ENCODE data around the gene RBM43. TPM values are rescaled to one million over a fixed set of nuclear protein-coding genes. Genes with fewer than 3 reads are reported as not detected.

RBM43 gene
- total RNA-seq, 2 donors from 2014 or later = 1.1 to 2.4 TPM

- peaks cover 2% of the 10 kb centered on the region for H3K9me3 Mint-ChIP-seq
- Histone ChIP-seq H3K4me1 (ENCODE audit: control insufficient read depth, insufficient read depth, low read length) (no peaks in the 10 kb centered on the region), H3K27me3 (ENCODE audit: control insufficient read depth, insufficient read depth, low read length, poor library complexity, severe bottlenecking) (peaks cover 6% of the 10 kb centered on the region), H3K4me3 (ENCODE audit: low read length) (no peak overlapping the region), H3K27ac (ENCODE audit: low read depth, low read length) (no peak overlapping the region), H3K9ac (ENCODE audit: extremely low read depth, low read length, poor library complexity, severe bottlenecking) (no peak overlapping the region), H3K36me3 (ENCODE audit: control insufficient read depth, insufficient read depth, low read length) (no peaks in the 10 kb centered on the region), H3K9me3 (ENCODE audit: control insufficient read depth, low read length) (no peaks in the 10 kb centered on the region)
- TF ChIP-seq CTCF (conservative IDR thresholded peaks at IDR 0.05) = no peak
- H3K4me3 Mint-ChIP-seq = no peak overlapping the region
- H3K36me3 Mint-ChIP-seq (ENCODE audit: low read depth) = no peaks in the 10 kb centered on the region
- H3K4me1 Mint-ChIP-seq = peaks cover 5% of the 10 kb centered on the region
- H3K27me3 Mint-ChIP-seq (ENCODE audit: insufficient read depth) = peaks cover 6% of the 10 kb centered on the region
- 97% methylated on average over 5 of the region's 5 CpGs for WGBS, 2 experiments (ENCODE audit: insufficient coverage in 1 of 2, insufficient read length in 1 of 2)
- no peak for DNase-seq
- no peak overlapping the region for H3K27ac Mint-ChIP-seq
Measured at GRCh38 chr2:151287513-151288250, 26.0 kb upstream of the RBM43 start.

GRCh38 chr2:151282401-151282800 is 20.7 kb upstream of the RBM43 start:
- Histone ChIP-seq H3K9me3 (ENCODE audit: control insufficient read depth, low read length) (no peaks in the 10 kb centered on the region), H3K4me1 (ENCODE audit: control insufficient read depth, insufficient read depth, low read length) (no peaks in the 10 kb centered on the region), H3K9ac (ENCODE audit: extremely low read depth, low read length, poor library complexity, severe bottlenecking) (no peak overlapping the region), H3K27ac (ENCODE audit: low read depth, low read length) (no peak overlapping the region), H3K36me3 (ENCODE audit: control insufficient read depth, insufficient read depth, low read length) (no peaks in the 10 kb centered on the region), H3K4me3 (ENCODE audit: low read length) (no peak overlapping the region), H3K27me3 (ENCODE audit: control insufficient read depth, insufficient read depth, low read length, poor library complexity, severe bottlenecking) (no peaks in the 10 kb centered on the region)
- Mint-ChIP-seq H3K36me3 (ENCODE audit: low read depth) (no peaks in the 10 kb centered on the region), H3K4me3 (no peak overlapping the region), H3K9me3 (peaks cover 2% of the 10 kb centered on the region), H3K27me3 (ENCODE audit: insufficient read depth) (no peaks in the 10 kb centered on the region), H3K27ac (no peak overlapping the region), H3K4me1 (no peaks in the 10 kb centered on the region)
- no peak for DNase-seq
- TF ChIP-seq CTCF (conservative IDR thresholded peaks at IDR 0.05) = no peak
- 85% methylated on average over 3 of the region's 4 CpGs; no CpG with 5 or more reads in 1 of the 2 experiments for WGBS, 2 experiments (ENCODE audit: insufficient coverage in 1 of 2, insufficient read length in 1 of 2)

GRCh38 chr2:151280271-151280670 is 18.6 kb upstream of the RBM43 start:
- no peak overlapping the region for H3K4me3 ChIP-seq (ENCODE audit: low read length)
- no peak for DNase-seq
- Mint-ChIP-seq H3K9me3 (peaks cover 2% of the 10 kb centered on the region), H3K27ac (no peak overlapping the region), H3K4me3 (no peak overlapping the region), H3K27me3 (ENCODE audit: insufficient read depth) (no peaks in the 10 kb centered on the region), H3K36me3 (ENCODE audit: low read depth) (peaks cover 1% of the 10 kb centered on the region), H3K4me1 (no peaks in the 10 kb centered on the region)
- no peaks in the 10 kb centered on the region for H3K27me3 ChIP-seq (ENCODE audit: control insufficient read depth, insufficient read depth, low read length, poor library complexity, severe bottlenecking)
- H3K27ac ChIP-seq (ENCODE audit: low read depth, low read length) = no peak overlapping the region
- H3K9ac ChIP-seq (ENCODE audit: extremely low read depth, low read length, poor library complexity, severe bottlenecking) = no peak overlapping the region
- TF ChIP-seq CTCF (conservative IDR thresholded peaks at IDR 0.05) = no peak
- no peaks in the 10 kb centered on the region for H3K9me3 ChIP-seq (ENCODE audit: control insufficient read depth, low read length)
- 61 to 72% methylated on average over 2 to 4 of the region's 4 CpGs for WGBS, 2 experiments (ENCODE audit: insufficient coverage in 1 of 2, insufficient read length in 1 of 2)
- no peaks in the 10 kb centered on the region for H3K4me1 ChIP-seq (ENCODE audit: control insufficient read depth, insufficient read depth, low read length)
- H3K36me3 ChIP-seq (ENCODE audit: control insufficient read depth, insufficient read depth, low read length) = no peaks in the 10 kb centered on the region

Data from endodermal cell (in vitro differentiated cells).